KMS-11 (cell line): ENCODE measurements around the gene UFM1.

ENCODE experiments used
- H2AFZ ChIP-seq: fragments of 200-600 bp; sonication (generic); 2 replicates; pipeline ENCODE4 v1.6.1; 2016; ENCODE audit warnings: antibody characterized with exemption, mixed run types, low read depth
- H3K27ac ChIP-seq: fragments of 200-600 bp; sonication (generic); 2 replicates; pipeline ENCODE4 v1.6.1; 2016; ENCODE audit warnings: mild to moderate bottlenecking, mixed run types
- H3K27me3 ChIP-seq: fragments of 200-600 bp; sonication (generic); 2 replicates; pipeline ENCODE4 v1.6.1; 2017; ENCODE audit warnings: mild to moderate bottlenecking, low read depth, mixed run types, moderate library complexity; ENCODE audit not compliant: insufficient read depth
- H3K36me3 ChIP-seq: fragments of 200-600 bp; sonication (generic); 2 replicates; pipeline ENCODE4 v1.6.1; 2017; ENCODE audit warnings: mild to moderate bottlenecking, mixed run types; ENCODE audit not compliant: insufficient read depth
- H3K4me1 ChIP-seq: fragments of 200-600 bp; sonication (generic); 2 replicates; pipeline ENCODE4 v1.6.1; 2016; ENCODE audit warnings: mild to moderate bottlenecking, low read depth, mixed run types; ENCODE audit not compliant: poor library complexity, severe bottlenecking
- H3K4me2 ChIP-seq: fragments of 200-600 bp; sonication (generic); 2 replicates; pipeline ENCODE4 v1.7.0; 2016; ENCODE audit warnings: mild to moderate bottlenecking, mixed run types
- H3K4me3 ChIP-seq: fragments of 200-600 bp; sonication (generic); IDR thresholded peaks from 2 replicates; pipeline ENCODE4 v1.6.1; 2017; ENCODE audit warnings: low read depth, low read length, mixed read lengths; ENCODE audit not compliant: insufficient read depth
- H3K79me2 ChIP-seq: fragments of 200-600 bp; sonication (generic); 2 replicates; pipeline ENCODE4 v1.6.1; 2016; ENCODE audit warnings: low read depth, mixed run types; ENCODE audit not compliant: insufficient read depth
- H3K9ac ChIP-seq: fragments of 200-600 bp; sonication (generic); 2 replicates; pipeline ENCODE4 v1.6.1; 2016; ENCODE audit warnings: mild to moderate bottlenecking, mixed run types
- H4K20me1 ChIP-seq: fragments of 200-600 bp; sonication (generic); 2 replicates; pipeline ENCODE4 v1.6.1; 2016; ENCODE audit warnings: mild to moderate bottlenecking, mixed run types; ENCODE audit not compliant: insufficient read depth
- TF ChIP-seq, protein P1 (sequence below): fragments of 200-600 bp; sonication (generic); conservative IDR thresholded peaks from 2 replicates; pipeline ENCODE4 v1.6.1; 2017; ENCODE audit warnings: low read depth, mild to moderate bottlenecking, antibody characterized with exemption, low read length, moderate library complexity, mixed read lengths

The UFM1 gene

GRCh38 chr13:38349390-38350113, at the start of gene UFM1:
Gene UFM1, plus strand, starts transcription at chr13:38349851. Its CDS starts 69 bp downstream, at chr13:38349920.
- no peaks in the 10 kb centered on the region for H3K36me3 ChIP-seq
- H3K27me3 ChIP-seq = no peaks in the 10 kb centered on the region
- H3K4me3 ChIP-seq = no peak within 1 kb of the TSS
- peak within 1 kb of the TSS; percentile 79 for H3K9ac ChIP-seq
- TF ChIP-seq, protein P1, sequence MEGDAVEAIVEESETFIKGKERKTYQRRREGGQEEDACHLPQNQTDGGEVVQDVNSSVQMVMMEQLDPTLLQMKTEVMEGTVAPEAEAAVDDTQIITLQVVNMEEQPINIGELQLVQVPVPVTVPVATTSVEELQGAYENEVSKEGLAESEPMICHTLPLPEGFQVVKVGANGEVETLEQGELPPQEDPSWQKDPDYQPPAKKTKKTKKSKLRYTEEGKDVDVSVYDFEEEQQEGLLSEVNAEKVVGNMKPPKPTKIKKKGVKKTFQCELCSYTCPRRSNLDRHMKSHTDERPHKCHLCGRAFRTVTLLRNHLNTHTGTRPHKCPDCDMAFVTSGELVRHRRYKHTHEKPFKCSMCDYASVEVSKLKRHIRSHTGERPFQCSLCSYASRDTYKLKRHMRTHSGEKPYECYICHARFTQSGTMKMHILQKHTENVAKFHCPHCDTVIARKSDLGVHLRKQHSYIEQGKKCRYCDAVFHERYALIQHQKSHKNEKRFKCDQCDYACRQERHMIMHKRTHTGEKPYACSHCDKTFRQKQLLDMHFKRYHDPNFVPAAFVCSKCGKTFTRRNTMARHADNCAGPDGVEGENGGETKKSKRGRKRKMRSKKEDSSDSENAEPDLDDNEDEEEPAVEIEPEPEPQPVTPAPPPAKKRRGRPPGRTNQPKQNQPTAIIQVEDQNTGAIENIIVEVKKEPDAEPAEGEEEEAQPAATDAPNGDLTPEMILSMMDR = no peak
- H3K79me2 ChIP-seq = peaks cover 19% of the 10 kb centered on the region
- H2AFZ ChIP-seq = peak within 1 kb of the TSS; percentile 93
- H4K20me1 ChIP-seq = no peaks in the 10 kb centered on the region
- H3K4me1 ChIP-seq = peaks cover 22% of the 10 kb centered on the region
- H3K27ac ChIP-seq = peak within 1 kb of the TSS; percentile 83
- peak within 1 kb of the TSS; percentile 83 for H3K4me2 ChIP-seq

DNA sequence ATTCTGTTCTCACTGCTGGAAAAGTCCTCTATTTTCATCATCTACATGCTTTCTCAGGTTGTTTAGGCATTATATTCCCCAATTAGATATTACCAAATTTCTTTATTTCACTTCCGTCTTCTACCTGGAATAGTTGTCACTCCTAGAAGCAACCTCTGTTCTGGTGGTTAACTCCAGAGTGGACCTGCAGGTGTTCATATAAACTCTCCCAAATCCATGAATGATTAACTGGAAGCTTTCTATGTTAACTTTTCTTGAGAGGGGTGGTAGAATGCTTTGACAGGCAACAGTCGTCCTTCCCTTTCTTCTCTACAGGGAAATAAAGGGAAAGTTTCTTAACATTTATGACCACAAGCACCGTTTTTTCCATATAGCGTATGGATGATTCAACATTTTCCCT, 48.4 kb upstream of the UFM1 start:
- Histone ChIP-seq H3K4me2 (no peak overlapping the region), H3K4me3 (no peak overlapping the region), H3K36me3 (no peaks in the 10 kb centered on the region), H4K20me1 (no peaks in the 10 kb centered on the region), H3K79me2 (no peaks in the 10 kb centered on the region), H3K27ac (no peak overlapping the region), H3K9ac (no peak overlapping the region), H3K4me1 (no peaks in the 10 kb centered on the region), H3K27me3 (no peaks in the 10 kb centered on the region), H2AFZ (no peak overlapping the region)
- TF ChIP-seq, protein P1 = no peak

DNA sequence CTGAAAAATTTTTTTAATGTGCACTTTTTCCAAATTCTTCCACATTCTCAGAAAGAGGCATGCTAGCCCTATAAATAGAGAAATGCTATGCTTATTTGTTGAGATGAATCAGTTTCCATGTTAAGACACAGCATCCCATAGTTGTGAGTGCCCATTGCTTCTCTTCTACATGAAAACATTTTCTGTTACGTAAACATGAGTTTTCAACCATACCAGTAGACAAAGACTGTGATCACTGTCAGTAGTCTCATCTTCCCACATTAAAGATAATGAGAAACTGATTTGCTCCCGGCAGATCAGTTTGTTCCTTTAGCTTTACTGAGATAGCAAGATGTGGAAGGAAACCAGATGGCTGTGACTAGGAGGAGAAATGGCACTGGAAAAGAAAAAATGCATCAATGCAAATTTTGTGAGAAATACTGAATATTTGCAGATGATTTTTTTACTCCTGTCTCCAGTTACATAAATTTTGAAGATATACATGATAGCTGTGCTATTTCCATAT, 45.8 kb upstream of the UFM1 start:
- Histone ChIP-seq H2AFZ (no peak overlapping the region), H4K20me1 (no peaks in the 10 kb centered on the region), H3K79me2 (no peaks in the 10 kb centered on the region), H3K36me3 (no peaks in the 10 kb centered on the region), H3K4me3 (no peak overlapping the region), H3K9ac (no peak overlapping the region), H3K27me3 (no peaks in the 10 kb centered on the region), H3K4me1 (no peaks in the 10 kb centered on the region), H3K27ac (no peak overlapping the region), H3K4me2 (no peak overlapping the region)
- TF ChIP-seq, protein P1 = no peak

- H3K4me3 ChIP-seq = no peak overlapping the region
- H3K9ac ChIP-seq = no peak overlapping the region
- H3K27ac ChIP-seq = no peak overlapping the region
- no peak overlapping the region for H2AFZ ChIP-seq
- H3K36me3 ChIP-seq = no peaks in the 10 kb centered on the region
- TF ChIP-seq, protein P1 = no peak
- no peaks in the 10 kb centered on the region for H3K4me1 ChIP-seq
- no peaks in the 10 kb centered on the region for H3K79me2 ChIP-seq
- H3K27me3 ChIP-seq = no peaks in the 10 kb centered on the region
- H3K4me2 ChIP-seq = no peak overlapping the region
- no peaks in the 10 kb centered on the region for H4K20me1 ChIP-seq
Observed at GRCh38 chr13:38308736-38309135, 40.9 kb upstream of the UFM1 start.
